WTC11 (cell line): ENCODE results near the gene RFPL3. TPM values are rescaled to one million over a fixed set of nuclear protein-coding genes. Genes with fewer than 3 reads are reported as not detected.

ENCODE experiments used
- ATAC-seq: fragments of 200-7000 bp; cut with Tn5 transposase; 2 replicates; pipeline ENCODE4 v1.10.0; 2021; ENCODE audit warnings: mild to moderate bottlenecking, moderate library complexity
- CTCF ChIA-PET: fragments of 300-600 bp; sonication (Branson Sonifier 250); formaldehyde crosslinking; loops from one replicate; lab custom pipeline; 2021; ENCODE audit warnings: antibody characterized with exemption; lab: Charles Lee
- POLR2A ChIA-PET: fragments of 350-600 bp; sonication (Branson Sonifier 250); formaldehyde crosslinking; loops from one replicate; lab custom pipeline; 2021; ENCODE audit warnings: antibody characterized with exemption; lab: Charles Lee
- DNase-seq: peaks from one replicate; pipeline ENCODE4 v3.0.0; 2021; ENCODE audit warnings: low spot score
- H3K27ac Mint-ChIP-seq: 2 replicates; pipeline ENCODE4 v1.8.0; 2021; ENCODE audit warnings: mixed read lengths
- H3K27me3 Mint-ChIP-seq: 2 replicates; pipeline ENCODE4 v1.8.0; 2021; ENCODE audit warnings: low read depth, mild to moderate bottlenecking, moderate library complexity, mixed read lengths
- H3K36me3 Mint-ChIP-seq: 2 replicates; pipeline ENCODE4 v1.8.0; 2021; ENCODE audit warnings: mixed read lengths
- H3K4me1 Mint-ChIP-seq: 2 replicates; pipeline ENCODE4 v1.8.0; 2022; ENCODE audit warnings: mixed read lengths
- H3K4me3 Mint-ChIP-seq: 2 replicates; pipeline ENCODE4 v1.8.0; 2021; ENCODE audit warnings: mild to moderate bottlenecking, moderate library complexity, mixed read lengths
- H3K9me3 Mint-ChIP-seq: 2 replicates; pipeline ENCODE4 v1.8.0; 2021; ENCODE audit warnings: mixed read lengths
- AFF4 ChIP-seq: sonication (generic); formaldehyde crosslinking; IDR thresholded peaks from 2 replicates; pipeline ENCODE4 v1.8.1; 2023; ENCODE audit warnings: mild to moderate bottlenecking, missing genetic modification reagents, borderline replicate concordance
- CREB1 ChIP-seq: sonication (generic); formaldehyde crosslinking; IDR thresholded peaks from 2 replicates; pipeline ENCODE4 v1.8.0; 2023; ENCODE audit warnings: mild to moderate bottlenecking, missing genetic modification reagents
- ESRRA ChIP-seq: sonication (generic); formaldehyde crosslinking; IDR thresholded peaks from 2 replicates; pipeline ENCODE4 v1.8.1; 2022; ENCODE audit warnings: mild to moderate bottlenecking, missing genetic modification reagents, borderline replicate concordance
- FOXK1 ChIP-seq: sonication (generic); formaldehyde crosslinking; IDR thresholded peaks from 2 replicates; pipeline ENCODE4 v1.8.0; 2022; ENCODE audit warnings: mild to moderate bottlenecking, moderate library complexity, missing genetic modification reagents
- IRF1 ChIP-seq: sonication (generic); formaldehyde crosslinking; IDR thresholded peaks from 2 replicates; pipeline ENCODE4 v1.8.0; 2023; ENCODE audit warnings: missing genetic modification reagents
- MAX ChIP-seq: sonication (generic); formaldehyde crosslinking; IDR thresholded peaks from 2 replicates; pipeline ENCODE4 v1.8.0; 2022; ENCODE audit warnings: mild to moderate bottlenecking, missing genetic modification reagents
- MXD4 ChIP-seq: fragments of 250-450 bp; sonication (Bioruptor Pico); IDR thresholded peaks from 2 replicates; pipeline ENCODE4 v1.8.0; 2021; ENCODE audit warnings: mild to moderate bottlenecking, moderate library complexity, borderline replicate concordance
- NR2C2 ChIP-seq: sonication (generic); formaldehyde crosslinking; IDR thresholded peaks from 2 replicates; pipeline ENCODE4 v1.8.0; 2022; ENCODE audit warnings: mild to moderate bottlenecking, missing genetic modification reagents
- SMAD3 ChIP-seq: sonication (generic); formaldehyde crosslinking; IDR thresholded peaks from 2 replicates; pipeline ENCODE4 v1.8.0; 2022; ENCODE audit warnings: missing genetic modification reagents, mild to moderate bottlenecking, borderline replicate concordance
- SOX15 ChIP-seq: fragments of 250-450 bp; sonication (Bioruptor Pico); IDR thresholded peaks from 2 replicates; pipeline ENCODE4 v1.9.0; 2021; ENCODE audit warnings: mild to moderate bottlenecking
- TEAD1 ChIP-seq: sonication (generic); formaldehyde crosslinking; IDR thresholded peaks from 2 replicates; pipeline ENCODE4 v1.8.0; 2022; ENCODE audit warnings: mild to moderate bottlenecking, missing genetic modification reagents
- ZNF423 ChIP-seq: fragments of 250-450 bp; sonication (Bioruptor Pico); IDR thresholded peaks from 2 replicates; pipeline ENCODE4 v2.1.2; 2022; ENCODE audit warnings: mild to moderate bottlenecking, moderate library complexity
- total RNA-seq: library from RNA; stranded (reverse); gene quantifications from 3 replicates; pipeline ENCODE4 v1.2.3, GENCODE V29; 2021
- TF ChIP-seq, protein P1 (sequence below): sonication (generic); formaldehyde crosslinking; IDR thresholded peaks from 2 replicates; pipeline ENCODE4 v1.8.1; 2023; ENCODE audit warnings: mild to moderate bottlenecking, missing genetic modification reagents, moderate library complexity
- TF ChIP-seq, protein P2 (sequence below): fragments of 250-450 bp; sonication (Bioruptor Pico); IDR thresholded peaks from 2 replicates; pipeline ENCODE4 v1.9.0; 2021; ENCODE audit warnings: mild to moderate bottlenecking
- TF ChIP-seq, protein P3 (sequence below): sonication (generic); formaldehyde crosslinking; IDR thresholded peaks from 2 replicates; pipeline ENCODE4 v1.8.1; 2022; ENCODE audit warnings: low read depth, mild to moderate bottlenecking, moderate library complexity, missing genetic modification reagents, borderline replicate concordance

RFPL3 gene
- total RNA-seq, 1 experiment from 2014 or later = not detected

- no peak for TF ChIP-seq AFF4 (CRISPR knock-in tag)
Observed at GRCh38 chr22:32323513-32324164, 34.0 kb upstream of the RFPL3 start (continued).

DNA sequence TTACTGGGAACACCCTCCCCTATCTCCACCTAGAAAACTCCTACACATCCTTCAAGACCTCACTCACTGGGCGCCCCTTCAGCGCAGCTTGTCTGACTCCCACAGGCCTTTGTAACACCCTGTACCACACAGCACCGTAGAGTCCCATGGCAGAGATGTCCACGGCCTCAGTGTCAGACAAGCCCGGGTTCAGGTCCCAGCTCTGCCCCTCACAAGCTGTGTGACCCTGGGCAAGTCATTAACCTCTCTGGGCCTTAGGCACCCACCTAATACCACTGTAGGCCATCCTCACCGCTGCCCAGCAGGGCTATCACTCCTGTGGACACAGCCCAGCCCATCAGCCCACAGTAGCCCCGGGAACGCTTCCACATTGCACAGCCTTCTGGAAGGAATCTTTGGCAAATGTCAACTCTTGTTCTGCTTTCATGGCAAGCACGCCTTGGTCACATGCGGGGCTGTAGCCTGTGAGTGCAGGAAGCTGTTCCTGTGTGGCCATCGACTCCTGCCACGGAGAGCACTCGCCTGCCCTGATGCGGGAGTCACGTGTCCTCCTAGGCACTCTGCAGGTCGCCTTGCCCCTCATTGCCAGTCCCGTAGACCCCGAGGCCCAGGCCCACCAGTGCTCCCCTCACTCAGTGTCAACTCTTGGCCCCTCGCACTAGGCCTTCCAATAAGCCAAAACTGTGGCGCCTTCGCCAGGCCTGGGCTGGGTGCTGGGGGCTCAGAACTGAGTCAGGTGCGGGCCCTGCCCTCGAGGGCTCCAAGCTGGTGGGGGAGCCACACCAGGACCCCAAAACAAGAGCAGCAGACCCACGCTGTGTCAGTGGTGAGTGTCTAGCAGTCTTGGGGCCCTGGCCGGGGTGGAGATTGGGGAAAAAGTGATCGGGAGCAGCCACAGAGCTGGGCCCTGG, 32.9 kb upstream of the RFPL3 start:
- DNase-seq = no peak
- Mint-ChIP-seq H3K36me3 (peaks cover 11% of the 10 kb centered on the region), H3K27me3 (no peaks in the 10 kb centered on the region; the same call in 1 of the 2 replicates), H3K27ac (no peak overlapping the region), H3K4me3 (no peak overlapping the region), H3K4me1 (peaks cover 34% of the 10 kb centered on the region), H3K9me3 (peaks cover 17% of the 10 kb centered on the region)
- ChIA-PET CTCF (interaction anchor here (1.1 to 1.2 kb wide), 3 partner anchors 59 to 118 kb away, joined by 3 to 7 read pairs (median 5); no protein-coding TSS in a partner anchor), POLR2A (interaction anchor here (1.0 to 1.3 kb wide), 2 partner anchors 10 to 16 kb away, joined by 3 read pairs; no protein-coding TSS in a partner anchor)
- ATAC-seq = no peak
- TF ChIP-seq, protein P1, sequence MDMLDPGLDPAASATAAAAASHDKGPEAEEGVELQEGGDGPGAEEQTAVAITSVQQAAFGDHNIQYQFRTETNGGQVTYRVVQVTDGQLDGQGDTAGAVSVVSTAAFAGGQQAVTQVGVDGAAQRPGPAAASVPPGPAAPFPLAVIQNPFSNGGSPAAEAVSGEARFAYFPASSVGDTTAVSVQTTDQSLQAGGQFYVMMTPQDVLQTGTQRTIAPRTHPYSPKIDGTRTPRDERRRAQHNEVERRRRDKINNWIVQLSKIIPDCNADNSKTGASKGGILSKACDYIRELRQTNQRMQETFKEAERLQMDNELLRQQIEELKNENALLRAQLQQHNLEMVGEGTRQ (CRISPR knock-in tag) = peak; percentile 42; the same call in 1 of the 2 replicates
- no peak for TF ChIP-seq ESRRA (CRISPR knock-in tag)

DNA sequence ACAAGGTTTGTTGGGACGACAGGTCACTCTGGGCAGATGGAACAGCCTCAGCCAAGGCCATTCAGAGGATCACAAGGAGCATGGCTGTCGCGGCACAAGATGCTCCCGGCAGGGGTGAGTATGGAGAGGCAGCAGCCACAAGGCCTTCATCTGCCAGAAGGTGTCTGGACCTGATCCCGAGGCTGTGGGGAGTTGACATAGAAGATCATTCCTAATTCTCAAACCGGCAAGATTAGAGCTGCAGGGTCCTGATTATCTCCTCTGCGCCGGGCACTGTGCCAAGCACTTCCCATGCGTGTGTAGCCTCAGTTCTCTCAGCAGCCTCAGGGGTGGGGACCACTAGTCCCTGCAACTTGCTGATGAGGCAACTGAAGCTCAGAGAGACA, 32.3 kb upstream of the RFPL3 start:
- ATAC-seq (peak; percentile 30; the same call in 1 of the 2 replicates), DNase-seq (no peak)
- Mint-ChIP-seq H3K9me3 (peaks cover 17% of the 10 kb centered on the region), H3K4me3 (no peak overlapping the region), H3K27me3 (no peaks in the 10 kb centered on the region; the same call in 1 of the 2 replicates), H3K36me3 (peaks cover 11% of the 10 kb centered on the region), H3K27ac (peak overlapping the region; percentile 71), H3K4me1 (peaks cover 27% of the 10 kb centered on the region)
- TF ChIP-seq SOX15 (CRISPR knock-in tag) (no peak), CREB1 (CRISPR knock-in tag) (no peak), NR2C2 (no peak), MAX (CRISPR knock-in tag) (no peak), MXD4 (CRISPR knock-in tag) (no peak), FOXK1 (CRISPR knock-in tag) (no peak)
- TF ChIP-seq, protein P2, sequence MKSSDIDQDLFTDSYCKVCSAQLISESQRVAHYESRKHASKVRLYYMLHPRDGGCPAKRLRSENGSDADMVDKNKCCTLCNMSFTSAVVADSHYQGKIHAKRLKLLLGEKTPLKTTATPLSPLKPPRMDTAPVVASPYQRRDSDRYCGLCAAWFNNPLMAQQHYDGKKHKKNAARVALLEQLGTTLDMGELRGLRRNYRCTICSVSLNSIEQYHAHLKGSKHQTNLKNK (CRISPR knock-in tag) = no peak
- POLR2A ChIA-PET = interaction anchor here (0.7 to 1.3 kb wide), 3 partner anchors 9 to 31 kb away, joined by 3 to 4 read pairs (median 3); no protein-coding TSS in a partner anchor
- CTCF ChIA-PET = interaction anchor here (0.9 to 1.2 kb wide), 6 partner anchors 11 to 349 kb away, joined by 3 to 7 read pairs (median 5); no protein-coding TSS in a partner anchor

DNA sequence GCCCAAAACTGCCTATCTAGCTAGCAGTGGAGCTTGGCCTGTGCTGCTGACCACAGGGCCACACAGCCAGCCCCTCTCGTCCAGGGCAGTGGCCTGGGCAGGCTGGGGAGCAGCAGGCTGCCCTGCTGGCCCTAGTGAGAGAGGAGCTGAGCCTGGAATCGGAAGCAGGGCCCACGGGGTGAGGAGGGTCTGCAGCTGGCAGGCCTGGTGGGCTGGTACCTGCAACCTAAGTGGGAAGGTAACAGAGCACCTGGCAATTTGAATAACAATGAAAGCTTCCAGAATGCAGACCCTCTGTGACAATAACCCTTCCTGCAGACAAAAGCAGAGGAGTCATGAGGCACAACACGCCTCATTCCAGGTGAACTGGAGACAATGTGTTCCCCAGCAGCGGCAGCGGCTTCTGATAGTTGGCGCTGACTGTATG, 31.8 kb upstream of the RFPL3 start:
- H3K27me3 Mint-ChIP-seq = no peaks in the 10 kb centered on the region; the same call in 1 of the 2 replicates
- POLR2A ChIA-PET = interaction anchor here (0.7 to 1.3 kb wide), 3 partner anchors 9 to 31 kb away, joined by 3 to 4 read pairs (median 3); no protein-coding TSS in a partner anchor
- TF ChIP-seq ZNF423 (CRISPR knock-in tag) (no peak), IRF1 (CRISPR knock-in tag) (no peak), MAX (CRISPR knock-in tag) (peak; percentile 43), SMAD3 (CRISPR knock-in tag) (no peak), TEAD1 (peak; percentile 21; the same call in 1 of the 2 replicates), NR2C2 (no peak)
- TF ChIP-seq, protein P3, sequence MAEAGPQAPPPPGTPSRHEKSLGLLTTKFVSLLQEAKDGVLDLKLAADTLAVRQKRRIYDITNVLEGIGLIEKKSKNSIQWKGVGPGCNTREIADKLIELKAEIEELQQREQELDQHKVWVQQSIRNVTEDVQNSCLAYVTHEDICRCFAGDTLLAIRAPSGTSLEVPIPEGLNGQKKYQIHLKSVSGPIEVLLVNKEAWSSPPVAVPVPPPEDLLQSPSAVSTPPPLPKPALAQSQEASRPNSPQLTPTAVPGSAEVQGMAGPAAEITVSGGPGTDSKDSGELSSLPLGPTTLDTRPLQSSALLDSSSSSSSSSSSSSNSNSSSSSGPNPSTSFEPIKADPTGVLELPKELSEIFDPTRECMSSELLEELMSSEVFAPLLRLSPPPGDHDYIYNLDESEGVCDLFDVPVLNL (CRISPR knock-in tag) = no peak
- TF ChIP-seq, all 79 proteins: peak for 2
- peak overlapping the region; percentile 71 for H3K27ac Mint-ChIP-seq
- peaks cover 17% of the 10 kb centered on the region for H3K9me3 Mint-ChIP-seq
- peak; percentile 41 for DNase-seq
- H3K4me3 Mint-ChIP-seq = no peak overlapping the region
- peak; percentile 91 for ATAC-seq
- peaks cover 11% of the 10 kb centered on the region for H3K36me3 Mint-ChIP-seq
- H3K4me1 Mint-ChIP-seq = peaks cover 24% of the 10 kb centered on the region
- CTCF ChIA-PET = interaction anchor here (0.9 to 1.2 kb wide), 6 partner anchors 10 to 349 kb away, joined by 3 to 7 read pairs (median 5); no protein-coding TSS in a partner anchor
